Ureter (tissue), 1 donor: ENCODE results near the gene MBTPS2. TPM values are rescaled to one million over a fixed set of nuclear protein-coding genes. Genes with fewer than 3 reads are reported as not detected.

ENCODE experiments used
- DNase-seq: peaks from one replicate; pipeline ENCODE4 v3.0.0-alpha.2; 2020; ENCODE audit warnings: low spot score
- total RNA-seq: library from RNA; stranded (reverse); gene quantifications from one replicate; pipeline ENCODE4 v1.2.4, GENCODE V29; 2023
- donor health status: DM: yes; HTN: yes; CAD: no.

The MBTPS2 gene
- total RNA-seq, 1 donor from 2014 or later: 16.9 TPM

- no peak for DNase-seq
These were observed 95.0 kb downstream of the MBTPS2 start for GRCh38 chrX:21934414-21934813.

Other genes with a start within 250 kb of the MBTPS2 start
- not detected for gene KLHL34, start 181.3 kb upstream of the MBTPS2 start, total RNA-seq
- not detected for gene SMPX, start 81.5 kb upstream of the MBTPS2 start, total RNA-seq
- gene YY2, start 16.4 kb downstream of the MBTPS2 start, total RNA-seq: 3.1 TPM
- 48.9 TPM for gene SMS, start 101.1 kb downstream of the MBTPS2 start, total RNA-seq
- gene PHEX, start 192.7 kb downstream of the MBTPS2 start, total RNA-seq: 0.26 TPM